Measurements from ENCODE around the gene FANCC.

GRCh38 chr9:95089257-95090022 lies 228.1 kb downstream of the FANCC start:
- TF ChIP-seq CTCF (IDR thresholded peaks at IDR 0.05) (no peak), POLR2A (IDR thresholded peaks at IDR 0.05) (no peak)
